Measurements from ENCODE around the gene TNNI3. TPM values are rescaled to one million over a fixed set of nuclear protein-coding genes. Genes with fewer than 3 reads are reported as not detected.
"Not testable (repeated sequence)": the region's sequence is repeated elsewhere in the genome, so short reads cannot be mapped to it uniquely, and the experiment has no call there.

TNNI3 gene
- polyA plus RNA-seq, 1 donor from 2014 or later: not detected

GRCh38 chr19:55116859-55117662, 40.5 kb downstream of the TNNI3 start, which contains the start of gene PPP1R12C:
TSS of gene PPP1R12C (minus strand) at chr19:55117637. CDS start at chr19:55117543, 94 bp downstream.
- peaks cover 28 to 34% (median 32%) of the 10 kb centered on the region in 3 donors for H3K4me1 Mint-ChIP-seq
- H3K27me3 Mint-ChIP-seq: no peaks in the 10 kb centered on the region
- H3K9me3 Mint-ChIP-seq: peaks cover 0 to 2% (median 0%) of the 10 kb centered on the region in 3 donors
- no peaks in the 10 kb centered on the region for H3K36me3 Mint-ChIP-seq
- peak within 1 kb of the TSS; percentile 96 to 99 (median 98) for H3K4me3 Mint-ChIP-seq
- H3K27ac Mint-ChIP-seq: peak within 1 kb of the TSS; percentile 89 to 99 (median 96)

GRCh38 chr19:55116232-55116858, 41.2 kb downstream of the TNNI3 start:
- H3K4me3 Mint-ChIP-seq: peak overlapping the region; percentile 93 to 99 (median 96)
- H3K9me3 Mint-ChIP-seq: peaks cover 0 to 2% (median 0%) of the 10 kb centered on the region in 3 donors
- H3K27me3 Mint-ChIP-seq: no peaks in the 10 kb centered on the region
- H3K27ac Mint-ChIP-seq: peak overlapping the region; percentile 89 to 99 (median 93)
- peaks cover 28 to 32% (median 31%) of the 10 kb centered on the region in 3 donors for H3K4me1 Mint-ChIP-seq
- no peaks in the 10 kb centered on the region for H3K36me3 Mint-ChIP-seq

DNA sequence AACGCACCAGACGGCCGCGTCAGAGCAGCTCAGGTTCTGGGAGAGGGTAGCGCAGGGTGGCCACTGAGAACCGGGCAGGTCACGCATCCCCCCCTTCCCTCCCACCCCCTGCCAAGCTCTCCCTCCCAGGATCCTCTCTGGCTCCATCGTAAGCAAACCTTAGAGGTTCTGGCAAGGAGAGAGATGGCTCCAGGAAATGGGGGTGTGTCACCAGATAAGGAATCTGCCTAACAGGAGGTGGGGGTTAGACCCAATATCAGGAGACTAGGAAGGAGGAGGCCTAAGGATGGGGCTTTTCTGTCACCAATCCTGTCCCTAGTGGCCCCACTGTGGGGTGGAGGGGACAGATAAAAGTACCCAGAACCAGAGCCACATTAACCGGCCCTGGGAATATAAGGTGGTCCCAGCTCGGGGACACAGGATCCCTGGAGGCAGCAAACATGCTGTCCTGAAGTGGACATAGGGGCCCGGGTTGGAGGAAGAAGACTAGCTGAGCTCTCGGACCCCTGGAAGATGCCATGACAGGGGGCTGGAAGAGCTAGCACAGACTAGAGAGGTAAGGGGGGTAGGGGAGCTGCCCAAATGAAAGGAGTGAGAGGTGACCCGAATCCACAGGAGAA, 42.0 kb downstream of the TNNI3 start:
- Mint-ChIP-seq H3K36me3 (no peaks in the 10 kb centered on the region), H3K4me1 (peaks cover 27 to 29% (median 28%) of the 10 kb centered on the region in 3 donors), H3K27ac (peak overlapping the region in 2 of 3 donors; percentile 89 to 99), H3K27me3 (no peaks in the 10 kb centered on the region), H3K9me3 (peaks cover 0 to 2% (median 0%) of the 10 kb centered on the region in 3 donors), H3K4me3 (peak overlapping the region; percentile 93 to 99 (median 96))

DNA sequence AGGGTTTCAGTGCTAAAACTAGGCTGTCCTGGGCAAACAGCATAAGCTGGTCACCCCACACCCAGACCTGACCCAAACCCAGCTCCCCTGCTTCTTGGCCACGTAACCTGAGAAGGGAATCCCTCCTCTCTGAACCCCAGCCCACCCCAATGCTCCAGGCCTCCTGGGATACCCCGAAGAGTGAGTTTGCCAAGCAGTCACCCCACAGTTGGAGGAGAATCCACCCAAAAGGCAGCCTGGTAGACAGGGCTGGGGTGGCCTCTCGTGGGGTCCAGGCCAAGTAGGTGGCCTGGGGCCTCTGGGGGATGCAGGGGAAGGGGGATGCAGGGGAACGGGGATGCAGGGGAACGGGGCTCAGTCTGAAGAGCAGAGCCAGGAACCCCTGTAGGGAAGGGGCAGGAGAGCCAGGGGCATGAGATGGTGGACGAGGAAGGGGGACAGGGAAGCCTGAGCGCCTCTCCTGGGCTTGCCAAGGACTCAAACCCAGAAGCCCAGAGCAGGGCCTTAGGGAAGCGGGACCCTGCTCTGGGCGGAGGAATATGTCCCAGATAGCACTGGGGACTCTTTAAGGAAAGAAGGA, 42.9 kb downstream of the TNNI3 start:
- peak overlapping the region in 1 of 3 donors; percentile 89 for H3K27ac Mint-ChIP-seq
- H3K36me3 Mint-ChIP-seq: no peaks in the 10 kb centered on the region
- peaks cover 0 to 2% (median 0%) of the 10 kb centered on the region in 3 donors for H3K9me3 Mint-ChIP-seq
- H3K4me3 Mint-ChIP-seq: peak overlapping the region in 3 of 4 donors; percentile 51 to 96 (median 79)
- H3K4me1 Mint-ChIP-seq: peaks cover 23 to 28% (median 27%) of the 10 kb centered on the region in 3 donors
- H3K27me3 Mint-ChIP-seq: no peaks in the 10 kb centered on the region

DNA sequence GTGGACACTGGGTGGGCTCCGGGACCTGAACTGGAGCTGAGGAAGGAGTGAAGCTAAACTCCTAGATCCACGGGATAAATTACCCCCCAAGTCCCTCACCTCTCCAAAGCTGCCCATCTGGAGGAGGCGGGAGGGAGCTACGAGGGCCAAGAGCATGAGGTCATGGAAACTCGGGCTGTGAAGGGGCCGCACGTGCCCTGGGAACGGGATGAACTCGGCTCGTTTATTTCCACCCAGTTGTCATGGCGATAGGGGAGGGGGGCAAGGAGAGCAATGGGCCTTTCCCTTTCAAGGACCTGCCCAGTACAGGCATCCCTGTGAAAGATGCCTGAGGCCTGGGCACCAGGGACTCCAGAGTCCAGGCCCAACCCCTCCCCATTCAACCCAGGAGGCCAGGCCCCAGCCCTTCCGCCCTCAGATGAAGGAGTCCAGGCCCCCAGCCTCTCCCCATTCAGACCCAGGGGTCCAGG, 43.9 kb downstream of the TNNI3 start:
- Mint-ChIP-seq H3K9me3 (peaks cover 0 to 2% (median 0%) of the 10 kb centered on the region in 3 donors), H3K4me3 (peak overlapping the region in 2 of 4 donors; percentile 48 to 66), H3K36me3 (peaks cover 6% of the 10 kb centered on the region), H3K27me3 (no peaks in the 10 kb centered on the region), H3K27ac (peak overlapping the region in 1 of 3 donors; percentile 84), H3K4me1 (peaks cover 23 to 27% (median 26%) of the 10 kb centered on the region in 3 donors)

GRCh38 chr19:55112777-55113569, 44.6 kb downstream of the TNNI3 start:
- peaks cover 19 to 27% (median 26%) of the 10 kb centered on the region in 3 donors for H3K4me1 Mint-ChIP-seq
- H3K27ac Mint-ChIP-seq: peak overlapping the region in 1 of 3 donors; percentile 46
- H3K4me3 Mint-ChIP-seq: peak overlapping the region in 2 of 4 donors; percentile 48 to 66
- H3K27me3 Mint-ChIP-seq: no peaks in the 10 kb centered on the region
- H3K9me3 Mint-ChIP-seq: peaks cover 0 to 2% (median 0%) of the 10 kb centered on the region in 3 donors
- peaks cover 10% of the 10 kb centered on the region for H3K36me3 Mint-ChIP-seq

DNA sequence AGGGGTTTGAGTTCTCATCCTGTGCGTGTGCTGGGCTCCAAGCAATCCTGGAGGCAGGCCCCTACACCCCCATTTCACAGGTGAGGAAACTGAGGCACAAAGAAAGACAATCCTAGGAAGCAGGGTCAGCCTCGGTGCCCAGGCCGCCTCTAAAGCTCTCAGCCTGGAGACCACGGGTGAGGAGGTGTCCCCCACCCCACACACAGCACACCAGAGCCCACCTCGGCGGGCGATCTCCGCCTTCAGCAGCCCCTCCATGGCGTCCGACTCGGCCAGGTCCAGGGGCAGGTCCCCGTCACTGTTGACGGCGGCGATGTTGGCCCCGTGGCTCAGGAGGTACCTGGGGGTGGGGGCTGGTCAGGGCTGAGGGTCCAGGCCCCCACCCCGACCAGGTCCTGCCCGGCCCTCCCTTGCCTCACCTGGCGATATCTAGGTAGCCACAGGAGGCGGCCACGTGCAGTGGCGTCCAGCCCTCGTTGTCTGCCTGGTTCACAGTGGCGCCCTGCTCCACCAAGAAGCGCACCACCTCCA, 45.2 kb downstream of the TNNI3 start:
- peaks cover 0 to 2% (median 0%) of the 10 kb centered on the region in 3 donors for H3K9me3 Mint-ChIP-seq
- H3K27me3 Mint-ChIP-seq: no peaks in the 10 kb centered on the region
- peaks cover 10% of the 10 kb centered on the region for H3K36me3 Mint-ChIP-seq
- no peak overlapping the region for H3K27ac Mint-ChIP-seq
- no peak overlapping the region for H3K4me3 Mint-ChIP-seq
- peaks cover 13 to 24% (median 23%) of the 10 kb centered on the region in 3 donors for H3K4me1 Mint-ChIP-seq

GRCh38 chr19:55111238-55111831, 46.2 kb downstream of the TNNI3 start:
- Mint-ChIP-seq H3K4me3 (peak overlapping the region in 1 of 4 donors; percentile 18), H3K9me3 (no peaks in the 10 kb centered on the region), H3K27me3 (no peaks in the 10 kb centered on the region), H3K36me3 (peaks cover 12% of the 10 kb centered on the region), H3K27ac (no peak overlapping the region), H3K4me1 (peaks cover 12 to 21% (median 20%) of the 10 kb centered on the region in 3 donors)

DNA sequence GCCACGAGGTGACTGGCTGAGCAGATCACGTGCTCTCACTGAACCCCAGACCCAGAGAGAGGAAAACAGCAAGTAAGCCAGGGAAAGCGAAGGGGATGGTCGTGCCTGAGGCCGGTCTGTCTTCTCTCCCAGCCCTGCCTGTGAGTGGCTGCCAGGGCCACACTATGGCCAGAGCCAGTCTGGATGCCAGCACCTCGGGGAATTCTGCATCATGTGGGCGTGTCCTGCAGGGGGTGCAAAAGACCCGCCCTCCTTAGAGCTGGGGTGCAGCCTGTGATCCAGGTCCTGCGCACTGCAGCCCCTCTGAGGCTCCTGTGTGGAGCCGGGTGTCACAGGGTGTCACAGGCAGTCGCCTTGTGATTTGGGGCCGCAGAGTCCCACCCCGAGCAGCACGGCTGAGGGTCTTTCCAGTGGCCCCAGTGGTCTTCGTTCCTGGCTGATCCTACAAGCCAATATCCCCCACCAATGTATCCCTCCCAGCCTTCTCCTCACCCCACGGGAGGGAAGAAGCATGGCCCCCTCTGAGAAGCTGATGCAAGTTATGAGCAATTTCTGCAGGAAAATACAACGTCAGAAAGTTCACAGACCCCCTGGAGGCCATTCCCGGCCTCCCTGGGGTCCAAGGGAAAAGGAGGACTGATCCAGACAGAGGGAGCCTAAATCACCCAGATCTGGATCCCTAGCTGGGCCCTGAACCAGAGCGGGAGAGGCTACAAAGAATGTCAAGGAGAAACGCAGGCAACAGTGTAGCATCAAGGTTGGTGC, 47.8 kb downstream of the TNNI3 start:
- Mint-ChIP-seq H3K4me1 (peaks cover 0 to 8% (median 8%) of the 10 kb centered on the region in 3 donors), H3K27me3 (no peaks in the 10 kb centered on the region), H3K27ac (peak overlapping the region in 1 of 3 donors; percentile 56), H3K9me3 (no peaks in the 10 kb centered on the region), H3K4me3 (no peak overlapping the region), H3K36me3 (peaks cover 12% of the 10 kb centered on the region)

- not testable (repeated sequence) for H3K9me3 Mint-ChIP-seq, H3K4me3 Mint-ChIP-seq, H3K4me1 Mint-ChIP-seq, H3K27ac Mint-ChIP-seq, H3K27me3 Mint-ChIP-seq
- H3K36me3 Mint-ChIP-seq: peaks cover 17% of the 10 kb centered on the region
Observed at GRCh38 chr19:55107252-55107651, 50.3 kb downstream of the TNNI3 start.

DNA sequence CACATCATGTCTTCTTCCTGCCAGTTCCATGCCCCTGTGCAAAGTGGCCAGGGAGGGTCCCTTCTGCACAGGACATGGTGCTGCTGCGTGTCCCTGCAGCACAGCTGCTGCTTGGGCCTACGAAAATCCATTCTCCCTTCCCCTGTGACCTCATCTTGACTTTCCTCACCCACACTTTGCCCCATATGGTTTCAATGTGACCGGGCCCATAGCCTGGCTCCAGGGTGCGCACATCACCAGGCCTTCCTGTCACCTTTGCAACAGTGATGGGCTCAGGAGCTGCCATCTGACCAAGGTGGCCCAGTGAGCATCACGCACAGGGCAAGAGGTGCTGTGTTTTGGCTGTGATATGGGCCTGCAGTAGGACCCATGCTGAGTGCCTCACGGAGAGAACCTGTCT, 50.9 kb downstream of the TNNI3 start:
- H3K36me3 Mint-ChIP-seq: peaks cover 17% of the 10 kb centered on the region
- H3K9me3 Mint-ChIP-seq: peaks cover 0 to 1% (median 0%) of the 10 kb centered on the region in 3 donors
- peaks cover 2% of the 10 kb centered on the region for H3K27me3 Mint-ChIP-seq
- H3K4me1 Mint-ChIP-seq: peaks cover 0 to 4% (median 1%) of the 10 kb centered on the region in 3 donors
- no peak overlapping the region for H3K27ac Mint-ChIP-seq
- H3K4me3 Mint-ChIP-seq: no peak overlapping the region

- Mint-ChIP-seq H3K4me1 (peaks cover 0 to 3% (median 1%) of the 10 kb centered on the region in 3 donors), H3K4me3 (no peak overlapping the region), H3K27me3 (peaks cover 2% of the 10 kb centered on the region), H3K36me3 (peaks cover 18% of the 10 kb centered on the region), H3K9me3 (peaks cover 0 to 1% (median 0%) of the 10 kb centered on the region in 3 donors), H3K27ac (no peak overlapping the region)
Observed at GRCh38 chr19:55105237-55105636, 52.3 kb downstream of the TNNI3 start.

- H3K27ac Mint-ChIP-seq: no peak overlapping the region
- peaks cover 2% of the 10 kb centered on the region for H3K27me3 Mint-ChIP-seq
- H3K36me3 Mint-ChIP-seq: peaks cover 12% of the 10 kb centered on the region
- no peak overlapping the region for H3K4me3 Mint-ChIP-seq
- H3K4me1 Mint-ChIP-seq: no peaks in the 10 kb centered on the region
- H3K9me3 Mint-ChIP-seq: peaks cover 0 to 1% (median 0%) of the 10 kb centered on the region in 3 donors
Observed at GRCh38 chr19:55103190-55103589, 54.3 kb downstream of the TNNI3 start.

Measured in IgD-negative memory B cell (primary cell).